ENCODE measurements around the gene SMARCA2.
A peak's percentile ranks its signal among the peaks of the same experiment; 100 is the strongest.

The SMARCA2 gene

DNA sequence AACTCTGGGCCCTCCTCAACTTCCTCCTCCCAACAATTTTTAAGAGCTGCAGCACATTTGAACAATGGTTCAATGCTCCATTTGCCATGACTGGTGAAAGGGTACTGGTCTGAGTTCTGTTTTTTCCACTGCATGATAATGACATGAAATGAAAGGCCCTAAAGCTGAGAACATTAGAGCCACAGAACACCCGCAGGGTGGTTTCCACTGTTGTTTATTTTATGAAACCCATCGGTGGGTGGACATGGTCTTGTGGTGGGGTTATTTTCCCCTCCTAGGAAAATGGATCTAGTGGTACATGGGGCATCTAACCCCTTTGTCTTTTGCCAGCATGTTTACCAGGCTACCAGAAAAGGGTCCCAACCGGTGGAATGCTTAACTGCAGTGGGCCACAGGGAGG is 71.8 kb downstream of the SMARCA2 start:
- DNase-seq (ENCODE audit: low spot score) (no peak), FAIRE-seq (no peak)

- DNase-seq (ENCODE audit: low spot score) = peak; percentile 21
- FAIRE-seq = no peak
These were observed 72.6 kb downstream of the SMARCA2 start for GRCh38 chr9:2087500-2088313.

GRCh38 chr9:2093920-2094597 is 78.9 kb downstream of the SMARCA2 start:
- FAIRE-seq (no peak), DNase-seq (ENCODE audit: low spot score) (peak; percentile 5)

DNA sequence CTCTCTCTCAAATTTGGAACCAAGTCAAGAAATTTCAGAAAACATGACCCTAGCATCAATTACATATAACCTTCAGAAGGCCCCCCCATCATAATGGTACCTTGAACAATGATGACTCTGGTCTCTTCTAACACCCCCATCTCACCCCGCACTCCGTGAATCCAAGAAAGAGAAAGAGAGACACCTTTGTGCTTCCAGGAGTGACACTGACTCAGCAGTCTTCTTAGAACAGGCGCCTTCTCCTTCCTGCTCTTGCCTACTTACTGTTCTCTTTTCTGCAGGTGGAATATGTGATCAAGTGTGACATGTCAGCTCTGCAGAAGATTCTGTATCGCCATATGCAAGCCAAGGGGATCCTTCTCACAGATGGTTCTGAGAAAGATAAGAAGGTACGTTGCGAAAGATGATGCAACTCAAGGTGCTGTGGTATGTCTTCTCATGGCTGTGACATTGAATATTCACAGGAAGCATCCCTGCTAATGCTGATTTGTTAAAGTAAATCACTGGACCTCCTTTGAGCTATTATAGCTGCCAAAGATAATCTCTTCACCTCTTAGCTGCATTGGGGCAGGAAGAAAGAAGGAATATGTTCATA is 81.3 kb downstream of the SMARCA2 start:
- DNase-seq (ENCODE audit: low spot score) (no peak), FAIRE-seq (no peak)

DNA sequence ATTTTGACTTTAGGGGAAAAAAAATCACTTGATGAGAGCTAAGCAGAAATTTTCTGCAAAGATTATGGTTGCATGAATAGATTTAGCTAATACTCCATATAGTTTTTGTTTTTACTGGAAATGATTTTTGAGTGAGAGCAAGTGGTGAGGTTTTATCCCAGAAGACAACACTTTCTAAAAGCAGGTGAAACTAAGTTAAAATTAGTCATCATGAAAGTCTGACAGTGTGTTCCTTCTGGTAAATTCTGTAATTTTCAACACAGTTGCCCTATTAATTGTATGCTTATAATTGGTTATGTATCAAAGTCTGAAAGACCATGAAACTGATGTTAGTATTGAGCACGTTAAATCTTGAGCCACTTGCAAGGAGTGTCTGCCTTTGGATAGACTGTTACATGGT is 91.5 kb downstream of the SMARCA2 start:
- FAIRE-seq (no peak), DNase-seq (ENCODE audit: low spot score) (no peak)

GRCh38 chr9:2107906-2108451 is 92.8 kb downstream of the SMARCA2 start:
- no peak for DNase-seq (ENCODE audit: low spot score)
- no peak for FAIRE-seq

GRCh38 chr9:2109069-2109650 is 94.0 kb downstream of the SMARCA2 start:
- FAIRE-seq = no peak
- DNase-seq (ENCODE audit: low spot score) = no peak

GRCh38 chr9:2110036-2110435 is 94.9 kb downstream of the SMARCA2 start:
- FAIRE-seq (no peak), DNase-seq (ENCODE audit: low spot score) (no peak)

DNA sequence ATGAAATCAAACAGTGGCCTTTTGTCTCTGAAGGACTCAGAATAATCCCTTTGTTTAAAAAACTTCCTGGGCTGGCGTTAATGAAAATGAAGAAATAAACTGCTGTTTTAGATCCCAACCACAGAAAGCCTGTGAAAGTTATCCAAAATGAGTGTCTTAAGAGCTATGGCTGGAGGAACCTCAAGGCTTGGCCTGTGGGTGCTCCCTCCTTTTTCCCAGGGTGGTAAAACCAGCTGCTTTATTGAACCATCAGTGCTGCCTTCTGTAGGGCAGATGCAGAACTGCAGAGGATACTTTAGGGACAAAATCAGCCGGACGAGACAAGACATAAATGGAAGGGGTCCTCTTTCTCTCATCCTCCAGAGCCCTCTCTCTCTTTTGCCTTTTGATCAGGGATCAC is 100.9 kb downstream of the SMARCA2 start:
- DNase-seq (ENCODE audit: low spot score) = peak; percentile 11
- FAIRE-seq = no peak

- DNase-seq (ENCODE audit: low spot score) (no peak), FAIRE-seq (no peak)
These were observed 102.4 kb downstream of the SMARCA2 start for GRCh38 chr9:2117527-2117926.

DNA sequence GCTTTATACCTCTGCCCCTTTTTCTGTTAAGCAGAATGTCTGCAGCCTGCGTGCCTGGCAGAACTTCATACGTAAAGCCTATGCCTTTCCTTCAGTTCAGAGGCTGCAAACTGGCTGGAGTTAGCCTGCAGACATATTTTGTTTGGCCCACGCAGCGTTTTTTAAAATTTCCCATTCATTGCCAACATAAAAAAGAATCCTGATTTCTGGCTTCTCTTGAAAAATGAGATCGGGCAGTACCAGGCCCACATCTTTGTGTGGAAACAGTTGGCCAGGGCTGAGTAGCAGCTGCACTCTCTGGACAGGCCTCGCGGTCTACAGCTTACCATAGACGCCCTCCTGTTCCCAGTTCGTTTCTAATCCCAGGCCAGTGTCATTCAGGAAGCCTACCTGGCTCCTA is 104.4 kb downstream of the SMARCA2 start:
- DNase-seq (ENCODE audit: low spot score) (no peak), FAIRE-seq (no peak)

GRCh38 chr9:2120926-2121689 is 106.0 kb downstream of the SMARCA2 start:
- DNase-seq (ENCODE audit: low spot score) = peak; percentile 32
- FAIRE-seq = no peak

- DNase-seq (ENCODE audit: low spot score) = no peak
- FAIRE-seq = no peak
These were observed 107.2 kb downstream of the SMARCA2 start for GRCh38 chr9:2122299-2122698.

GRCh38 chr9:2125906-2126305 is 110.8 kb downstream of the SMARCA2 start:
- no peak for FAIRE-seq
- DNase-seq (ENCODE audit: low spot score) = no peak

- DNase-seq (ENCODE audit: low spot score) = no peak
- no peak for FAIRE-seq
These were observed 111.2 kb downstream of the SMARCA2 start for GRCh38 chr9:2126331-2126803.

GRCh38 chr9:2127486-2127885 is 112.3 kb downstream of the SMARCA2 start:
- DNase-seq (ENCODE audit: low spot score) = no peak
- no peak for FAIRE-seq

DNA sequence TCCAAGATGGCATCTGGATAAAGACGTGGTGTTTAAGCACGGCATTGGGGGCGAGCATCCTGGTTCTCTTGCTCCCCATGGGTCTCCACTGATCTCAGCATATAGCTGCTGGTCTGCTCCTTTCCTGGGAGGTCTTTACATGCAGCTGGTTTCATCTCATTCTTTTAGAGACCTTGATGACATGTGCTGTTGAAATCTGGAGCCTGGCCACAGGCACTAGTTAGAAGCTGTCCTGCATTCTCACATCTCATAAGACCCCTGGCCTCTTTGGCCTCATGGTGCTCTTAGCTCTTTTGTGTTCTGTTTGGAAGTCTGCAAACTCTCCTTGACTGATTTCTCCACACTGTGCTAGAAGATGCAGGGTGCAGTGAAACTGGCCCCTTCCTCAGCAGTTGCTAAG is 113.0 kb downstream of the SMARCA2 start:
- DNase-seq (ENCODE audit: low spot score) (no peak), FAIRE-seq (no peak)

- no peak for FAIRE-seq
These were observed 113.5 kb downstream of the SMARCA2 start for GRCh38 chr9:2128618-2129017.

GRCh38 chr9:2130941-2131340 is 115.8 kb downstream of the SMARCA2 start:
- DNase-seq (ENCODE audit: low spot score) (no peak), FAIRE-seq (no peak)

More at GRCh38 chr9:2128618-2129017, 113.5 kb downstream of the SMARCA2 start:
- DNase-seq (ENCODE audit: low spot score) = no peak

DNA sequence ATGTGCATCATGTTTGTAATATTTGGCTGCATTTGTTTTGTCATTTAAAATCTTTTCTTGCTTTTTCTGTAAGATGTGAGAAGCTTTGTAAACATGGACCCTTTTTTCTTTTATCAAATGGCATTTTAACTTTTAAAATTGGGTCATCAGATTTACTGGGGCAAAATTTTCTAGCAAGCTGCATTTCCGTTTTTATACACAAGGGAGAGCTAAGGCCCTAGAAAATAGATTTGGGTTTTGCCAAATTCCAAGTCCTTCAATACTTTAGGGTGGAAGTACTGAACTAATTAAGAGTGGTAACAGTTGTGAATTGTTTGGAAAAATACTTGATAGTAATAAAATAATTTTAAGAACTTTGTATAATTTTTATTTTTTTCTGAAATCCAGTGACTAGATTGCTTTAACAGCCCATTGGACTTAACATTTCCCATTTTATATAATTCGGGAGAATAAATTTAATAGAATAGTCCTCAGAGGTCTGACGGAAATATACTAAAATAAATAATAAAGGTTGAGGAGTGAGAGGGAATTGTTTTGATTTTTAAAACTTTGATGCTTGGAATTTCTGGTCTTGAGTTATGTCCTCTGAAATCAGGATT is 117.4 kb downstream of the SMARCA2 start:
- FAIRE-seq = no peak
- DNase-seq (ENCODE audit: low spot score) = no peak

DNA sequence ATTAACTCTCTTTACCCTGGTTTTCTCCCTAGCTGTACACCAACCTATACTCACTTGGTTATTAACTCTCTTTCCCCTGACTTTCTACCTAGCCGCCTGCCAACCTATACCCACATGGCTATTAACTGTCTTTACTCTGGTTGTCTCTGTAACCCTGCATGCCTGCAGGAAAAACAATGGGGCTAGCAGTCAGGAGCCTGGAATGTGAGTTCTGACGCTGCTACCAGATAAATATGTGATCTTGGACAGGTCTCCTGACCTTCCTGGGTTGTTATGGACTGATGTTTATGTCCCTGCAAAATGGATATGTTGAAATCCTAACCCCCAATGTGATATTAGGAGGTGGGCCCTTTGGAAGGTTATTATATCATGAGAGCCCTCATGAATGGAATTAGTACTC is 119.2 kb downstream of the SMARCA2 start:
- DNase-seq (ENCODE audit: low spot score) (no peak), FAIRE-seq (no peak)
